BLaER1 (cell line): ENCODE measurements around the gene PLPP1.
"Not testable (repeated sequence)": the region's sequence is repeated elsewhere in the genome, so short reads cannot be mapped to it uniquely, and the experiment has no call there.

Experiments
- H3K27ac ChIP-seq: shearing (Covaris generic); formaldehyde crosslinking; 2 replicates; pipeline ENCODE4 v1.8.1; 2022
- H3K27me3 ChIP-seq: shearing (Covaris generic); formaldehyde crosslinking; 2 replicates; pipeline ENCODE4 v1.8.1; 2022
- H3K36me3 ChIP-seq: shearing (Covaris generic); formaldehyde crosslinking; 2 replicates; pipeline ENCODE4 v1.8.1; 2022
- H3K4me1 ChIP-seq: shearing (Covaris generic); formaldehyde crosslinking; 2 replicates; pipeline ENCODE4 v1.8.1; 2022
- H3K4me2 ChIP-seq: shearing (Covaris generic); formaldehyde crosslinking; 2 replicates; pipeline ENCODE4 v1.8.1; 2022
- H3K4me3 ChIP-seq: shearing (Covaris generic); formaldehyde crosslinking; 2 replicates; pipeline ENCODE4 v1.8.1; 2022
- H3K9ac ChIP-seq: shearing (Covaris generic); formaldehyde crosslinking; 2 replicates; pipeline ENCODE4 v1.8.1; 2022
- H3K9me3 ChIP-seq: shearing (Covaris generic); formaldehyde crosslinking; 2 replicates; pipeline ENCODE4 v1.8.1; 2022
- H4K20me1 ChIP-seq: shearing (Covaris generic); formaldehyde crosslinking; 2 replicates; pipeline ENCODE4 v1.8.1; 2022
- Cebpa-rat ChIP-seq: shearing (Covaris generic); IDR thresholded peaks from 2 replicates; pipeline ENCODE4 v1.8.1; 2022

The PLPP1 gene

GRCh38 chr5:55509796-55510522 is 24.8 kb downstream of the PLPP1 start:
- Histone ChIP-seq H3K4me3 (no peak overlapping the region), H3K36me3 (no peaks in the 10 kb centered on the region), H3K4me2 (no peak overlapping the region), H3K27me3 (no peaks in the 10 kb centered on the region), H4K20me1 (no peaks in the 10 kb centered on the region), H3K9ac (no peak overlapping the region), H3K9me3 (no peaks in the 10 kb centered on the region), H3K4me1 (no peaks in the 10 kb centered on the region), H3K27ac (no peak overlapping the region)
- TF ChIP-seq Cebpa-rat, result no peak

- Histone ChIP-seq H3K27me3 (no peaks in the 10 kb centered on the region), H3K4me1 (no peaks in the 10 kb centered on the region), H3K4me2 (no peak overlapping the region), H4K20me1 (no peaks in the 10 kb centered on the region), H3K36me3 (no peaks in the 10 kb centered on the region), H3K9me3 (no peaks in the 10 kb centered on the region), H3K4me3 (no peak overlapping the region), H3K27ac (no peak overlapping the region), H3K9ac (no peak overlapping the region)
- no peak for TF ChIP-seq Cebpa-rat
Observed at GRCh38 chr5:55509097-55509496, 25.7 kb downstream of the PLPP1 start.

GRCh38 chr5:55507574-55507973 is 27.2 kb downstream of the PLPP1 start:
- no peaks in the 10 kb centered on the region for H4K20me1 ChIP-seq
- no peaks in the 10 kb centered on the region for H3K27me3 ChIP-seq
- no peaks in the 10 kb centered on the region for H3K9me3 ChIP-seq
- no peaks in the 10 kb centered on the region for H3K36me3 ChIP-seq
- H3K9ac ChIP-seq, result no peak overlapping the region
- no peaks in the 10 kb centered on the region; the same call in 1 of the 2 replicates for H3K4me1 ChIP-seq
- no peak for TF ChIP-seq Cebpa-rat
- no peak overlapping the region for H3K4me2 ChIP-seq
- H3K4me3 ChIP-seq, result no peak overlapping the region
- no peak overlapping the region for H3K27ac ChIP-seq

GRCh38 chr5:55505711-55506110 is 29.1 kb downstream of the PLPP1 start:
- H3K4me3 ChIP-seq, H4K20me1 ChIP-seq, H3K9me3 ChIP-seq, H3K4me1 ChIP-seq, H3K4me2 ChIP-seq, H3K36me3 ChIP-seq, H3K9ac ChIP-seq, H3K27ac ChIP-seq, H3K27me3 ChIP-seq: not testable (repeated sequence)

- not testable (repeated sequence) for H3K27ac ChIP-seq, H3K4me2 ChIP-seq, H3K4me1 ChIP-seq, H4K20me1 ChIP-seq, H3K4me3 ChIP-seq, H3K9me3 ChIP-seq, H3K27me3 ChIP-seq, H3K9ac ChIP-seq, H3K36me3 ChIP-seq
Observed at GRCh38 chr5:55503917-55504316, 30.8 kb downstream of the PLPP1 start.

GRCh38 chr5:55502759-55503158 is 32.0 kb downstream of the PLPP1 start:
- Histone ChIP-seq H3K4me2 (no peak overlapping the region), H3K36me3 (no peaks in the 10 kb centered on the region), H3K27me3 (no peaks in the 10 kb centered on the region), H3K9ac (no peak overlapping the region), H3K4me1 (no peaks in the 10 kb centered on the region; the same call in 1 of the 2 replicates), H3K27ac (no peak overlapping the region), H3K4me3 (no peak overlapping the region), H3K9me3 (no peaks in the 10 kb centered on the region), H4K20me1 (no peaks in the 10 kb centered on the region)
- TF ChIP-seq Cebpa-rat, result no peak

GRCh38 chr5:55498457-55498856 is 36.3 kb downstream of the PLPP1 start:
- no peak overlapping the region for H3K9ac ChIP-seq
- no peaks in the 10 kb centered on the region; the same call in 1 of the 2 replicates for H3K4me1 ChIP-seq
- no peak overlapping the region for H3K27ac ChIP-seq
- no peaks in the 10 kb centered on the region for H3K27me3 ChIP-seq
- H3K4me2 ChIP-seq, result no peak overlapping the region
- no peaks in the 10 kb centered on the region for H3K36me3 ChIP-seq
- H3K9me3 ChIP-seq, result no peaks in the 10 kb centered on the region
- H3K4me3 ChIP-seq, result no peak overlapping the region
- H4K20me1 ChIP-seq, result no peaks in the 10 kb centered on the region
- TF ChIP-seq Cebpa-rat, result no peak

- TF ChIP-seq Cebpa-rat, result no peak
- Histone ChIP-seq H3K4me3 (no peak overlapping the region), H3K27me3 (no peaks in the 10 kb centered on the region), H3K4me2 (no peak overlapping the region), H4K20me1 (no peaks in the 10 kb centered on the region), H3K4me1 (no peaks in the 10 kb centered on the region; the same call in 1 of the 2 replicates), H3K36me3 (no peaks in the 10 kb centered on the region), H3K9me3 (no peaks in the 10 kb centered on the region), H3K9ac (no peak overlapping the region), H3K27ac (no peak overlapping the region)
Observed at GRCh38 chr5:55497712-55498111, 37.1 kb downstream of the PLPP1 start.

- Histone ChIP-seq H3K27ac (no peak overlapping the region), H3K9ac (no peak overlapping the region), H3K4me1 (no peaks in the 10 kb centered on the region; the same call in 1 of the 2 replicates), H4K20me1 (no peaks in the 10 kb centered on the region), H3K4me2 (no peak overlapping the region), H3K36me3 (no peaks in the 10 kb centered on the region), H3K27me3 (no peaks in the 10 kb centered on the region), H3K4me3 (no peak overlapping the region), H3K9me3 (no peaks in the 10 kb centered on the region)
- no peak for TF ChIP-seq Cebpa-rat
Observed at GRCh38 chr5:55495216-55495615, 39.5 kb downstream of the PLPP1 start.

GRCh38 chr5:55492449-55492848 is 42.3 kb downstream of the PLPP1 start:
- Histone ChIP-seq H3K4me2 (no peak overlapping the region), H4K20me1 (no peaks in the 10 kb centered on the region), H3K4me3 (no peak overlapping the region), H3K4me1 (no peaks in the 10 kb centered on the region; the same call in 1 of the 2 replicates), H3K27ac (no peak overlapping the region), H3K9ac (no peak overlapping the region), H3K27me3 (no peaks in the 10 kb centered on the region), H3K9me3 (no peaks in the 10 kb centered on the region), H3K36me3 (no peaks in the 10 kb centered on the region)
- no peak for TF ChIP-seq Cebpa-rat

GRCh38 chr5:55485073-55485472 is 49.7 kb downstream of the PLPP1 start:
- no peaks in the 10 kb centered on the region for H3K36me3 ChIP-seq
- TF ChIP-seq Cebpa-rat, result no peak
- H3K9ac ChIP-seq, result no peak overlapping the region
- H4K20me1 ChIP-seq, result no peaks in the 10 kb centered on the region
- H3K27me3 ChIP-seq, result no peaks in the 10 kb centered on the region
- H3K9me3 ChIP-seq, result no peaks in the 10 kb centered on the region
- H3K27ac ChIP-seq, result no peak overlapping the region
- no peak overlapping the region for H3K4me3 ChIP-seq
- no peak overlapping the region for H3K4me2 ChIP-seq
- no peaks in the 10 kb centered on the region for H3K4me1 ChIP-seq
